Nephron (organoid): ENCODE measurements around the gene RYR2.

Experiments
- H3K27ac Mint-ChIP-seq, 3 experiments: 2 replicates each; pipeline ENCODE4 v1.8.0; 2020; ENCODE audit warnings: mixed read lengths in 3 of 3, mild to moderate bottlenecking in 2 of 3, moderate library complexity in 1 of 3
- H3K27me3 Mint-ChIP-seq: 2 replicates; pipeline ENCODE4 v1.8.0; 2021; ENCODE audit warnings: low read depth, mild to moderate bottlenecking, moderate library complexity, mixed read lengths
- H3K36me3 Mint-ChIP-seq: 2 replicates; pipeline ENCODE4 v1.8.0; 2020; ENCODE audit warnings: low read depth, mixed read lengths
- H3K4me1 Mint-ChIP-seq: 2 replicates; pipeline ENCODE4 v1.8.0; 2020; ENCODE audit warnings: mixed read lengths
- H3K4me3 Mint-ChIP-seq, 3 experiments: 2 replicates each; pipeline ENCODE4 v1.8.0; 2020; ENCODE audit warnings: mild to moderate bottlenecking in 3 of 3, mixed read lengths in 3 of 3, moderate library complexity in 2 of 3
- H3K9me3 Mint-ChIP-seq: 2 replicates; pipeline ENCODE4 v1.8.0; 2020; ENCODE audit warnings: mixed read lengths
- TF ChIP-seq, protein P1 (sequence below), 3 experiments: fragments of 200-600 bp; sonication (generic); IDR thresholded peaks; one replicate each; pipeline ENCODE4 v1.5.0; 2021; ENCODE audit warnings: antibody characterized with exemption in 3 of 3; ENCODE audit not compliant: unreplicated experiment in 3 of 3

Gene RYR2

DNA sequence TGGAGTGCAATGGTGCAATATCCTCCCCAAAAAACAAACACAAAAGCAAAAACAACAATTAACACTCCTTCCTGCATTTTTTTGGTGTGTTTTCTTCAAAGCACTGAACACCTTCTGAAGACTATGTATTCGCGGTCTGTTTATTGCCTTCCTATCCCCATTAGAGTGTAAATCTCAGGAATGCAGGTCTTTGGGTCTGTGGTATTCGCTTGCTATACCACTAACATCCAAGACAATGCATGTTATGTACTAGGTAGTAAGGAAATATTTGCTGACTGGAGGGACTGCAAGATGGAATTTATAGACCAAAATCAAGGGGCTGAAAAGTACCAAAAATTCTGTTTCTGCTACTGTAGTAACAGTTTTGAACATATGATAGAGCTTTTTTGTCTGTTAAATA is 299.4 kb downstream of the RYR2 start:
- Mint-ChIP-seq H3K27me3 (peaks cover 3% of the 10 kb centered on the region), H3K4me1 (no peaks in the 10 kb centered on the region), H3K9me3 (peaks cover 9% of the 10 kb centered on the region), H3K4me3 (no peak overlapping the region), H3K36me3 (no peaks in the 10 kb centered on the region), H3K27ac (no peak overlapping the region)
- TF ChIP-seq, protein P1, sequence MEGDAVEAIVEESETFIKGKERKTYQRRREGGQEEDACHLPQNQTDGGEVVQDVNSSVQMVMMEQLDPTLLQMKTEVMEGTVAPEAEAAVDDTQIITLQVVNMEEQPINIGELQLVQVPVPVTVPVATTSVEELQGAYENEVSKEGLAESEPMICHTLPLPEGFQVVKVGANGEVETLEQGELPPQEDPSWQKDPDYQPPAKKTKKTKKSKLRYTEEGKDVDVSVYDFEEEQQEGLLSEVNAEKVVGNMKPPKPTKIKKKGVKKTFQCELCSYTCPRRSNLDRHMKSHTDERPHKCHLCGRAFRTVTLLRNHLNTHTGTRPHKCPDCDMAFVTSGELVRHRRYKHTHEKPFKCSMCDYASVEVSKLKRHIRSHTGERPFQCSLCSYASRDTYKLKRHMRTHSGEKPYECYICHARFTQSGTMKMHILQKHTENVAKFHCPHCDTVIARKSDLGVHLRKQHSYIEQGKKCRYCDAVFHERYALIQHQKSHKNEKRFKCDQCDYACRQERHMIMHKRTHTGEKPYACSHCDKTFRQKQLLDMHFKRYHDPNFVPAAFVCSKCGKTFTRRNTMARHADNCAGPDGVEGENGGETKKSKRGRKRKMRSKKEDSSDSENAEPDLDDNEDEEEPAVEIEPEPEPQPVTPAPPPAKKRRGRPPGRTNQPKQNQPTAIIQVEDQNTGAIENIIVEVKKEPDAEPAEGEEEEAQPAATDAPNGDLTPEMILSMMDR (IDR thresholded peaks at IDR 0.05; ENCODE audit: unreplicated experiment in 3 of 3) = no peak

DNA sequence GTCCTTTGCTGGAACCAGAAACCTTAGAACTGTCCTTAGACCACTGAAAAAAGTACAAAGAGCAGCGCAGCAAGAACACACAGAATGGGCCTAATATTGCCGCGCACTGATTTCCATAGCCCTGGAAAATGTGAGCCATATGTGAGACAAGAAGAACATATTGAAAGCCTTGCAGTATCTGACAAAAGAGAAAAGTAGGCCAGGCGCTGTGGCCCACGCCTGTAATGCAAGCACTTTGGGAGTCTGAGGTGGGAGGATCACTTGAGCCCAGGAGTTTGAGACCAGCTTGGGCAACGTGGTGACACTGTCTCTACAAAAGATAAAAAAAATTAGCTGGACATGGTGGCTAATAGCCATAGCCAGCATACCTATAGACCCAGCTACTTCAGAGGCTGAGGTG is 300.7 kb downstream of the RYR2 start:
- no peaks in the 10 kb centered on the region for H3K4me1 Mint-ChIP-seq
- no peak overlapping the region for H3K4me3 Mint-ChIP-seq
- H3K27me3 Mint-ChIP-seq = peaks cover 3% of the 10 kb centered on the region
- no peak overlapping the region for H3K27ac Mint-ChIP-seq
- TF ChIP-seq, protein P1 (IDR thresholded peaks at IDR 0.05; ENCODE audit: unreplicated experiment in 3 of 3) = no peak
- H3K9me3 Mint-ChIP-seq = peaks cover 9% of the 10 kb centered on the region
- no peaks in the 10 kb centered on the region for H3K36me3 Mint-ChIP-seq

DNA sequence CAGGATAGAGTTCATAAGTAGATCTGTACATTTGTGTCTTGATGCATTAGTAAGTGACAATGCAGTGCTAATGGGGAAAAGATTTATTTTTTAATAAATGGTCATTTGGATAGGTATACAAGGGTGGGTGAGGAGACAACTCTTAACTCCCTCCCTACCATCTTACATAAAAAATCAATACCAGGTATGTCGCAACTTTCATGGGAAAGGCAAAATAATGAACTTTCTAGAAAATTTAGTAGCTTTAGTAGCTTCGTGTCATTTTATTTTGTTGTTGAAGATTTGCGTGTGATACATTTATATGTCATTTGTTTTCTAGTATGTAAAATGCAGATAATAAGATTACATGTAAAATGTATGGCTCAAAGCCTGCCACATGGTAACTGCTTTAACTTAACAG is 310.8 kb downstream of the RYR2 start:
- Mint-ChIP-seq H3K27me3 (no peaks in the 10 kb centered on the region), H3K27ac (no peak overlapping the region), H3K4me3 (no peak overlapping the region), H3K4me1 (no peaks in the 10 kb centered on the region), H3K36me3 (no peaks in the 10 kb centered on the region), H3K9me3 (no peaks in the 10 kb centered on the region)
- TF ChIP-seq, protein P1 (IDR thresholded peaks at IDR 0.05; ENCODE audit: unreplicated experiment in 3 of 3) = no peak

DNA sequence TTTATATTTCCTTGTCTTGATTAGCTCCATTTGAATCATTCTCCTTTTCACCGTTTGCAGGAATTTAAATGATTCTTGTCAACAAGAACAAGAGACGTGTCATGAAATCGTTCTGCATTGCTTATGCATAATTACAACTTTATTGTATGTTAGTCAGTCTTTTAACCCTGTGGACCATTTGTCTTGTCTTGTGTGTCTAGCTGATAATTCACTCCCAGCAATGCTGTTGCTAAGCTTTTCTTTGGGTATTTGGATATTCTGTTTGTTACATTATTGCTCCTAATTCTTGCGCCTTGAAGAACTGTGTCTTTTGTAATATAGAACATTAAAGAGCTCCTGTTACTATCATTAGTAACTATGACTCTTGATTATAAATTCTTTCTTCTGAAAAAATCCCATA is 311.9 kb downstream of the RYR2 start:
- H3K9me3 Mint-ChIP-seq = no peaks in the 10 kb centered on the region
- no peak overlapping the region for H3K27ac Mint-ChIP-seq
- no peaks in the 10 kb centered on the region for H3K27me3 Mint-ChIP-seq
- H3K4me1 Mint-ChIP-seq = no peaks in the 10 kb centered on the region
- TF ChIP-seq, protein P1 (IDR thresholded peaks at IDR 0.05; ENCODE audit: unreplicated experiment in 3 of 3) = no peak
- no peaks in the 10 kb centered on the region for H3K36me3 Mint-ChIP-seq
- H3K4me3 Mint-ChIP-seq = no peak overlapping the region

DNA sequence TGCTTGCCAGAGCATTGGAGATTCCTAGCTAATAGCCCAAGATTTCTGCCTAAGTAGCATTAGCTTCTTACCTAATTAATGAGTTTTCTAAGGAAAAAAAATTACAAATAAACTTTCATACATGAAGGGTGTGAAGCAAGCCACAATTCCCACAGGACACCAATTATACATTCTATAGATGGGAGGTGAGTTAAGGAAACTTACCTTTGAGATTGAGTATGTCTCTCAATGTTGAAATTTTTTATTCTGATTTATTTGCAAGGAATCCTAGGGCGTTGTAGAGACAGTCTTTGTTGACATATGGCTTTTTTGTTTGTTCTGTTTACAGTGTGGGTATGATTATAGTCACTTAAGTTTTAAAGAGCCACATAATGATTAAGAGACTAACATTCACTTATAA is 313.0 kb downstream of the RYR2 start:
- no peaks in the 10 kb centered on the region for H3K27me3 Mint-ChIP-seq
- H3K9me3 Mint-ChIP-seq = no peaks in the 10 kb centered on the region
- H3K36me3 Mint-ChIP-seq = no peaks in the 10 kb centered on the region

DNA sequence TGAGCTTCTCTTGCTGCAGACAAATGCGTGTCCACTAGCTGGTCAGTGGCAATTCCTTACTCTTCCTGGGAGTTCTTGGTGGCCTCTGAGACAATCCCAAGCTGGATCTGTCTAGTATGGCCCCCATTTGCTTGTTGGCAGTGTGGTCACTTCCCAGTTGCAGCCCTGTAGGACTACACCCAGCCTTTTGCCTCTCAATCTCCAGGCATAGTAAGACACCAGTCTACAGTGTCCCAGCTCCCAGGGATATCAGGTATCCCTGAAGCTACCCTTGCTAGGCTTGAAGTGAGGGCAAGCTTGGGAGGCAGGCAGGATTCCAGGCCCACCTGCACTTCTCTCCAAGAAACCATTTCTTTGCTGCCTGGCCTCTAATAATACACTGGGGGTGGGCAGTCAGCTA is 316.6 kb downstream of the RYR2 start:
- no peak overlapping the region for H3K27ac Mint-ChIP-seq
- TF ChIP-seq, protein P1 (IDR thresholded peaks at IDR 0.05; ENCODE audit: unreplicated experiment in 3 of 3) = no peak
- no peaks in the 10 kb centered on the region for H3K36me3 Mint-ChIP-seq
- H3K4me1 Mint-ChIP-seq = no peaks in the 10 kb centered on the region
- no peak overlapping the region for H3K4me3 Mint-ChIP-seq
- no peaks in the 10 kb centered on the region for H3K9me3 Mint-ChIP-seq
- no peaks in the 10 kb centered on the region for H3K27me3 Mint-ChIP-seq

More for the DNA sequence above, 313.0 kb downstream of the RYR2 start:
- Mint-ChIP-seq H3K27ac (no peak overlapping the region), H3K4me1 (no peaks in the 10 kb centered on the region), H3K4me3 (no peak overlapping the region)
- TF ChIP-seq, protein P1 (IDR thresholded peaks at IDR 0.05; ENCODE audit: unreplicated experiment in 3 of 3) = no peak
